Kidney tubule cell (primary cell): ENCODE measurements around the gene GSTM3.
"Not testable (repeated sequence)": the region's sequence is repeated elsewhere in the genome, so short reads cannot be mapped to it uniquely, and the experiment has no call there.

Experiments used
- DNase-seq: peaks from one replicate; pipeline ENCODE4 v3.0.0-alpha.2; 2018; ENCODE audit warnings: low spot score

The GSTM3 gene

DNA sequence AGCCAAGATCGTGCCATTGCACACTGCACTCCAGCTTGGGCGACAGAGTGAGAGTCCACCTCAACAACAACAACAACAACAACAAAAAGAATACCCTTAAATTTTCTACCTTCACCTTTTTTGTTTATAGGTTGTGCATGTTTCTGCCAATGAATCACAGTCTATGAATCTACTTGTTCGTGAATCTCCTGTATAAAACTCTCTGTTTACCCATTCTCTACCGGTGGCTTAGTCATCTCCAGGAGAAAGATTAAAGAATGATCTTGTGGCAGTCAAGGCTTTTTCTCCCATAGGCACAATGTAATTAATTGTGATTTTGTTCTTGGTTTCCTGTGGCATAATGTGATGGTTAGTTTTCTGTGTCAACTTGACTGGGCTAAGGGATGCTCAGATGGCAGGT, 43.0 kb downstream of the GSTM3 start:
- DNase-seq = not testable (repeated sequence)

DNA sequence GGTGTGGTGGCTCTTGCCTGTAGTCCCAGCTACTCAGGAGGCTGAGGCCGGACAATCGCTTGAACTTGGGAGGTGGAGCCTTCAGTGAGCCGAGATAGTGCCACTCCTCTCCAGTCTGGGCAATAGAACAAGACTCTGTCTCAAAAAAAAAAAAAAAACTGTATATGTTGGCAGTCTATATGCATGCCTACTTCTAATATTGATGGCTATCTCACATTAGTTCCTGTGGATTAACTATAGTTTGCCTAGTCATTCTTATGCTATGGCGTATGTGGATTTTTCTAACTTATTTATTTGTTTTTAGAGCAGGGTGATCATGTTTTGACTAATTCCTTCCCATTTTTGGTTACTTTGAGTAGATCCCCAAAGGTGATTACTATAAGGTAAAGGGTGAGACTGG, 43.8 kb downstream of the GSTM3 start:
- no peak for DNase-seq

DNA sequence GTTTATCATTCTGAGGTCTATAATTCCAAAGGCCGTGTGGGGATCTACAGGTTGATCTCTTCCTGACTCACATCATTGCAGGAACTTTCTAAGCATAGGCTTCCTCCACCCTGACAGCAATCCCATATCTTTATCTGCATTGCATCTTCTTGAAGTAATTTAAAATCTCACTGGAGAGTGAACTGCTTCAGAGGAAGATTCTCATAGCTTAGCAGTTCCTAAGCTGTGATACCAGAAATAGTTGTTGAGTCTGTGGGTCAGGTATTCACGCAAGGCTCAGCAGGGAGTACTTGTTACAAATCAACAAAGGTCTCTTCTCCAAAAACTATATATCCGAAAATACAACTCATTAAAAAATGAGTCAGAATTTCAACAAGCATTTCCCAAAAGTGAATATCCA, 45.7 kb downstream of the GSTM3 start:
- not testable (repeated sequence) for DNase-seq

DNA sequence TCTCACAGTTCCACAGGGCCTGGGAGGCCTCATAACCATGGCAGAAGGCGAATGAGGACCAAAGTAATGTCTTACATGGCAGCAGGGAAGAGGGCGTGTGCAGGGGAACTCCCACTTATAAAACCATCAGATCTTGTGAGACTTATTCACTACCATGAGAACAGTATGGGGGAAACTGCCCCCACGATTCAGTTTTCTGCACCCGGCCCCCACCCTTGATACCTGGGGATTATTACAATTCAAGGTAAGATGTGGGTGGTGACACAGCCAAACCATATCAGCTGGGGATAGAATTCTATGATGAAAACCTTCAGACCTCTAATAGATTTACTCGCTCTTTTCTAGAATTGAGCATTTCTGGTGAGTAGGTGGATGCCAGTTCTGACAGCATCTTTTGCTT, 46.4 kb downstream of the GSTM3 start:
- not testable (repeated sequence) for DNase-seq

DNA sequence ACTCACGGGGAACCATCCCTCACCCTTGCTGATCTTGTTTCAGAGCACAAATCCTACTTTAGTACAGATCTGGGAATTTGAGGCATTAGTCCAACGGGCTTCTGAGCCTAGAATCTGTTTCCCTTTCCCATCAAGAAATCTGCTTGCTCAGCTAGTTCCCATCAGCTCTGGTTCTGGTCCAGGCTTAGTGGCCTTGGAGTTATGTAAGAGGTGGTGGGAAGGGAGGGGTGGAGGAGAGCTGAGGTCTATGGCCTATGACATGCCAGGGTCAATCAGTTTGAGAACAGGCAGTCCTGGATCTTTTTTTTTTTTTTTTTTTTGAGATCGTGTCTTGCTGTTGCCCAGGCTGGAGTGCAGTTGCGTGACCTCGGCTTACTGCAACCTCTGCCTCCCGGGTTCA, 49.1 kb downstream of the GSTM3 start:
- DNase-seq = no peak

DNA sequence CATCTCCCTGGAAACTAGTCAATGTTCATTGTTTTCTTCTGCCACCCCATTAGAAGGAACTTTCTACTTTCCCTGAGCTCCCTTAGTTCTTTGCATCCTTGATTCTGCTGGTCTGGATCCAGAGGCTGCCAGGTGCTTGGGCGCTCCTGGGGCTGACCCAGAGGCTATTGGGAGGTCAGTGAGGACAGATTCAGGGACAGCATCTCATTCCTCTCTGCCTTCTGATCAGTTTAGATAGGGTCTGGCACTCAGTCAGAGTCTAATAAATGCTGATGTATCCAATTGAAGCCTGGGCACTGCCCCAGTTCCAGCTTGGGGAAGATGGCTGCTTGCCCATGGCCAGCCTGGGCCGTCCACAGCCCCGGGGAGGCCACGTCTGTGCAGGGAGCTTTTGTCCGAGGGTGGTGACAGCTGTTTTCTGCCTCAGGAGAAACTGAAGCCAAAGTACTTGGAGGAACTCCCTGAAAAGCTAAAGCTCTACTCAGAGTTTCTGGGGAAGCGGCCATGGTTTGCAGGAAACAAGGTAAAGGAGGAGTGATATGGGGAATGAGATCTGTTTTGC, 50.9 kb downstream of the GSTM3 start:
- DNase-seq = no peak

DNA sequence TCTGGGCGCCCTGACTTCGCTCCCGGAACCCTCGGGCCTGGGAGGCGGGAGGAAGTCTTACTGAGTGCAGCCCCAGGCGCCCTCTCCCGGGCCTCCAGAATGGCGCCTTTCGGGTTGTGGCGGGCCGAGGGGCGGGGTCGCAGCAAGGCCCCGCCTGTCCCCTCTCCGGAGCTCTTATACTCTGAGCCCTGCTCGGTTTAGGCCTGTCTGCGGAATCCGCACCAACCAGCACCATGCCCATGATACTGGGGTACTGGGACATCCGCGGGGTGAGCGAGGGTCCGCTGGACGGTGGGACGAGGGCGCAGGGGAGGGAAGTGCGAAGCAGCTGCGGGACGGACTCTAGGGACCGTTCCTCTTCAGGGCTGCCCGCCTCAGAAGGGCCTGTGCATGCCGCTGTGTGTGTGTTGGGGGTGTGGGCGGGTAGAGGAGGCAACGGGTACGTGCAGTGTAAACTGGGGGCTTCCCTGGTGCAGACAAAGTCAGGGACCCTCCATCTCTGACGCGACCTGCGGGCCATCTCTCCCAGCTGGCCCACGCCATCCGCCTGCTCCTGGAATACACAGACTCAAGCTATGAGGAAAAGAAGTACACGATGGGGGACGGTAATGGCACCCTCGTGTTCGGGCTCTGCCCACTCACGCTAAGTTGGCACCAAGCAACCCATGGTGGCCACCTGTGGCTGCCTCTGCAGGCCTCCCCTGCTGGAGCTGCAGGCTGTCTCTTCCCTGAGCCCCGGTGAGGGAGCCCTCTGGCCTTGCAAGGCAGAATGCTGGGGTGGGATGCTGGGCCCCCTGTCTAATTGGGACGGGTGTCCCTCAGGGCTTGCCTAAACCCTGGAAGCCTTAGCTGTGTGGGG, 53.0 kb downstream of the GSTM3 start, which contains the start of gene GSTM1:
Gene GSTM1 (plus strand): TSS at position 177 of the 859 bp plus-strand sequence. CDS start 57 bp downstream, at position 234.
- DNase-seq = no peak

DNA sequence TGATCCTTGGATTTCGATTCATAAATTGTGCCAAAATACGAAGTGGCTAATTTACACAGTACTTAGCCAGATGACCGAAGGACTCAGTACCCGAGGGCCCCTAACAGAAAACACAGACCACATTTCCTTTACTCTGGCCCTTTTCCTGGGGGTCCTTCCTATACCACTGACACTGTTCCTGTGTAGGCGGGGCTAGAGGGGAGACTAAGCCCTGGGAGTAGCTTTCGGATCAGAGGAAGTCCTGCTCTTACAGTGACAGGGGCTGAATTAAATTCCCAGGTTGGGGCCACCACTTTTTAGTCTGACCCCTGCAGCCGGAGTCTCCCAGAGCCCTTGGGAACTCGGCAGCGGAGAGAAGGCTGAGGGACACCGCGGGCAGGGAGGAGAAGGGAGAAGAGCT, 53.7 kb downstream of the GSTM3 start:
- DNase-seq = not testable (repeated sequence)

DNA sequence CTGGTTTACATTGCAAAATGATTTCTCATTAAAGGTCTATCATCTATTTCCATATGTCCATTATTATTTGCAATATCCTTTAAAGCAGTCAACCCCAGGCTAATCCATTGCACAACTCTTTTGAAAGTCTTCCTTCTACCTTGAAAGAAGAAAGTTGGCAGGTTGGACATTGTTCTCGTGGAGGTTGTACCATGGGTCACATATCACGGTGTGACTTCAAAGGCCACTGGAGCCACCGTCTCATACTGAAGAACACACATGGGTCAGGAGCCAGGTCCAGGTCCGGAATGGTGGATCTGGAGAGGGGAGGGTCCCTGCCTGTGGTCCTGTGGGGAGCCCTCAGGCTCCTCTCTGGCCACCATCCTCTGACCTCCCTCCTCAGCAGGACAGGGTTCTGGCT, 54.9 kb downstream of the GSTM3 start:
- DNase-seq = not testable (repeated sequence)

DNA sequence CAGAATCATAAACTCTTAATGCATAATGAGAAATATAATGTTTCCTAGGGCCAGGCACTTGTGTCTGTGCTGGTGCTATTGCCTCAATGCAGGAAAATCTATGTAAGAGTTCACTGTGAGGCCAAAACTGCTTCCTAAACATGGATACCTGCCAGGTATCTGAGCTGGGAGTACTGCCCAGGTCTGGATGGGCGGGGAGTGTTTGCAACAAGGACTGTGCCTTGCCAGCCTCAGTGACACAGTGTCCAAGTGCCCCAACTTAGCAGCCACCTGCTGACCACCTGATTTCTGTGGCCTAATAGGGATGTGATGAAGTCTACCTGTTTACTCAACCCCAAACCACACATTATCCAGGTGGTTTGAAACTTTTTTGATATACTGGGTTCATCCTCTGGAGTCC, 55.4 kb downstream of the GSTM3 start:
- DNase-seq = not testable (repeated sequence)

DNA sequence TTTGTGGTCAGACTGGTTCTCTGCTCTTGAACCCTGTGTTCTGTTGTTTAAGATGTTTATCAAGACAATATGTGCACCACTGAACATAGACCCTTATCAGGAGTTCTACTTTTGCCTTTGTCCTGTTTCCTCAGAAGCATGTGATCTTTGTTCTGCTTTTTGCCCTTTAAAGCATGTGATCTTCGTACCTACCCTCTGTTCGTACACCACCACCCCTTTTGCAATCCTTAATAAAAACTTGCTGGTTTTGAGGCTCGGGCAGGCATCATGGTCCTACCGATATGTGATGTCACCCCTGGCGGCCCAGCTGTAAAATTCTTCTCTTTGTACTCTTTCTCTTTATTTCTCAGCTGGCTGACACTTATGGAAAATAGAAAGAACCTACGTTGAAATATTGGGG, 56.1 kb downstream of the GSTM3 start:
- not testable (repeated sequence) for DNase-seq
